IMR-90 (cell line): ENCODE data around the gene SLITRK2. TPM values are rescaled to one million over a fixed set of nuclear protein-coding genes. Genes with fewer than 3 reads are reported as not detected.

Experiments used
- ATAC-seq: fragments of 200-7000 bp; cut with Tn5 transposase; 2 replicates; pipeline ENCODE4 v1.9.1; 2020; ENCODE audit warnings: low read depth, mild to moderate bottlenecking, moderate library complexity
- BruUV-seq: library from RNA; stranded (reverse); fragments of 400-500 nt; replicated peaks from 2 replicates; lab custom pipeline; 2021; lab: Mats Ljungman, UMichigan
- CTCF ChIA-PET: fragments of 300-600 bp; formaldehyde crosslinking; extraction: SDS; loops from one replicate; lab custom pipeline; 2021; ENCODE audit warnings: antibody characterized with exemption; lab: Yijun Ruan, JAX
- POLR2A ChIA-PET: fragments of 300-600 bp; sonication (Branson Sonifier 250); formaldehyde crosslinking; loops from one replicate; lab custom pipeline; 2022; ENCODE audit warnings: antibody characterized with exemption; ENCODE audit not compliant: unreplicated experiment; lab: Charles Lee
- DNase-seq: peaks from one replicate; pipeline ENCODE4 v3.0.0; 2013
- H2AFZ ChIP-seq: replicated peaks from 2 replicates; pipeline ENCODE3; 2013; ENCODE audit warnings: low read length, mild to moderate bottlenecking; ENCODE audit not compliant: poor library complexity
- H2AK5ac ChIP-seq: 2 replicates; pipeline ENCODE4 v1.6.1; 2013; ENCODE audit warnings: low read depth, low read length, inconsistent platforms
- H2AK9ac ChIP-seq: replicated peaks from 2 replicates; pipeline ENCODE3; 2013; ENCODE audit warnings: mild to moderate bottlenecking, low read depth, low read length, moderate library complexity; ENCODE audit not compliant: poor library complexity
- H2BK120ac ChIP-seq: 2 replicates; pipeline ENCODE4 v1.6.1; 2013; ENCODE audit warnings: low read depth, low read length, inconsistent platforms
- H2BK15ac ChIP-seq: 3 replicates; pipeline ENCODE4 v1.6.1; 2013; ENCODE audit warnings: low read depth, low read length, inconsistent platforms
- H2BK20ac ChIP-seq: 2 replicates; pipeline ENCODE4 v1.6.1; 2013; ENCODE audit warnings: low read depth, mild to moderate bottlenecking, inconsistent platforms, low read length, moderate library complexity
- H2BK5ac ChIP-seq: 2 replicates; pipeline ENCODE4 v1.6.1; 2013; ENCODE audit warnings: mild to moderate bottlenecking, low read depth, low read length, inconsistent platforms; ENCODE audit not compliant: poor library complexity, severe bottlenecking
- H3K14ac ChIP-seq: replicated peaks from 2 replicates; pipeline ENCODE4 v1.6.1; 2013; ENCODE audit warnings: low read depth, low read length, inconsistent platforms
- H3K18ac ChIP-seq: 2 replicates; pipeline ENCODE4 v1.6.1; 2013; ENCODE audit warnings: low read depth, low read length, control low read depth
- H3K23ac ChIP-seq: 2 replicates; pipeline ENCODE4 v1.6.1; 2013; ENCODE audit warnings: low read depth, low read length, inconsistent platforms
- H3K27ac ChIP-seq: 2 replicates; pipeline ENCODE4 v1.5.1; 2013; ENCODE audit warnings: mild to moderate bottlenecking, control low read depth, low read length; ENCODE audit not compliant: insufficient read depth
- H3K27me3 ChIP-seq: 2 replicates; pipeline ENCODE4 v1.6.1; 2013; ENCODE audit warnings: low read length; ENCODE audit not compliant: control insufficient read depth, insufficient read depth
- H3K36me3 ChIP-seq: 2 replicates; pipeline ENCODE4 v1.6.1; 2013; ENCODE audit warnings: low read length, mixed read lengths; ENCODE audit not compliant: control insufficient read depth, insufficient read depth
- H3K4ac ChIP-seq: 2 replicates; pipeline ENCODE4 v1.6.1; 2013; ENCODE audit warnings: low read depth, low read length, inconsistent platforms
- H3K4me1 ChIP-seq: 2 replicates; pipeline ENCODE4 v1.6.1; 2013; ENCODE audit warnings: low read length, mixed read lengths; ENCODE audit not compliant: control insufficient read depth, insufficient read depth
- H3K4me2 ChIP-seq: 2 replicates; pipeline ENCODE4 v1.6.1; 2013; ENCODE audit warnings: low read depth, mild to moderate bottlenecking, control low read depth, low read length, moderate library complexity
- H3K4me3 ChIP-seq: 2 replicates; pipeline ENCODE4 v1.5.1; 2013; ENCODE audit warnings: low read depth, mild to moderate bottlenecking, control low read depth, low read length, moderate library complexity; ENCODE audit not compliant: insufficient read depth
- H3K56ac ChIP-seq: 2 replicates; pipeline ENCODE4 v1.6.1; 2013; ENCODE audit warnings: low read length, inconsistent platforms; ENCODE audit not compliant: insufficient read depth; ENCODE audit errors: extremely low read depth
- H3K79me1 ChIP-seq, 2 experiments: 2 replicates each; pipeline ENCODE4 v1.6.1; 2013; ENCODE audit warnings: low read length in 2 of 2, inconsistent platforms in 1 of 2, low read depth in 1 of 2
- H3K9ac ChIP-seq: 2 replicates; pipeline ENCODE4 v1.6.1; 2013; ENCODE audit warnings: low read depth, low read length, control low read depth
- H3K9me1 ChIP-seq: 2 replicates; pipeline ENCODE4 v1.6.1; 2013; ENCODE audit warnings: low read length, inconsistent platforms; ENCODE audit not compliant: insufficient read depth
- H3K9me3 ChIP-seq: 2 replicates; pipeline ENCODE4 v1.6.1; 2013; ENCODE audit warnings: low read length; ENCODE audit not compliant: control insufficient read depth, insufficient read depth
- H4K20me1 ChIP-seq: 2 replicates; pipeline ENCODE4 v1.6.1; 2013; ENCODE audit warnings: low read length, inconsistent platforms; ENCODE audit not compliant: insufficient read depth
- H4K5ac ChIP-seq: 2 replicates; pipeline ENCODE4 v1.6.1; 2013; ENCODE audit warnings: mild to moderate bottlenecking, low read depth, low read length, control low read depth
- H4K8ac ChIP-seq, 2 experiments: 2 replicates each; pipeline ENCODE4 v1.6.1; 2013; ENCODE audit warnings: low read depth in 2 of 2, low read length in 2 of 2, control low read depth in 1 of 2, inconsistent platforms in 1 of 2
- H4K91ac ChIP-seq: 2 replicates; pipeline ENCODE4 v1.6.1; 2013; ENCODE audit warnings: low read depth, low read length, inconsistent platforms; ENCODE audit not compliant: insufficient read depth
- BHLHE40 ChIP-seq: fragments of 150-350 bp; IDR thresholded peaks from 2 replicates; pipeline ENCODE4 v1.6.1; 2016; ENCODE audit warnings: mild to moderate bottlenecking, low read depth, low read length
- CEBPB ChIP-seq: IDR thresholded peaks from 2 replicates; pipeline ENCODE4 v1.6.1; 2012; ENCODE audit warnings: low read depth, low read length, improper control_type of control experiment
- CHD1 ChIP-seq: IDR thresholded peaks from 2 replicates; pipeline ENCODE4 v1.6.1; 2012; ENCODE audit warnings: low read depth, low read length, improper control_type of control experiment
- CTCF ChIP-seq: conservative IDR thresholded peaks from 2 replicates; pipeline ENCODE4 v1.5.1; 2012; ENCODE audit warnings: mild to moderate bottlenecking, low read depth, low read length, improper control_type of control experiment
- ELK1 ChIP-seq: fragments of 150-350 bp; IDR thresholded peaks from 2 replicates; pipeline ENCODE4 v1.6.1; 2016; ENCODE audit warnings: low read depth, mild to moderate bottlenecking, low read length, moderate library complexity, borderline replicate concordance
- FOS ChIP-seq: fragments of 150-350 bp; IDR thresholded peaks from 2 replicates; pipeline ENCODE4 v1.6.1; 2016; ENCODE audit warnings: low read depth, low read length
- MAZ ChIP-seq: IDR thresholded peaks from 2 replicates; pipeline ENCODE4 v1.6.1; 2012; ENCODE audit warnings: low read depth, mild to moderate bottlenecking, low read length, improper control_type of control experiment, moderate library complexity, borderline replicate concordance
- MXI1 ChIP-seq: IDR thresholded peaks from 2 replicates; pipeline ENCODE4 v1.6.1; 2012; ENCODE audit warnings: low read depth, mild to moderate bottlenecking, low read length, moderate library complexity, borderline replicate concordance
- NFE2L2 ChIP-seq: fragments of 150-350 bp; IDR thresholded peaks from 2 replicates; pipeline ENCODE4 v1.6.1; 2016; ENCODE audit warnings: low read depth, mild to moderate bottlenecking, low read length
- RAD21 ChIP-seq: IDR thresholded peaks from 2 replicates; pipeline ENCODE4 v1.6.1; 2012; ENCODE audit warnings: low read length, improper control_type of control experiment
- RCOR1 ChIP-seq: IDR thresholded peaks from 2 replicates; pipeline ENCODE4 v1.6.1; 2012; ENCODE audit warnings: mild to moderate bottlenecking, low read length, improper control_type of control experiment; ENCODE audit not compliant: insufficient replicate concordance
- RFX5 ChIP-seq: IDR thresholded peaks from 2 replicates; pipeline ENCODE4 v1.8.0; 2012; ENCODE audit warnings: low read depth, mild to moderate bottlenecking, low read length, moderate library complexity
- SMC3 ChIP-seq: fragments of 150-350 bp; IDR thresholded peaks from 2 replicates; pipeline ENCODE4 v1.6.1; 2016; ENCODE audit warnings: low read depth, mild to moderate bottlenecking, antibody characterized with exemption, low read length, moderate library complexity
- USF2 ChIP-seq: fragments of 150-350 bp; IDR thresholded peaks from 2 replicates; pipeline ENCODE4 v1.6.1; 2017; ENCODE audit warnings: mild to moderate bottlenecking, antibody characterized with exemption, low read length, low read depth
- WGBS, 2 experiments: methylation state at CpG; one replicate each; pipeline versions ENCODE4 v1.1.5 to v1.1.7; 2013; ENCODE audit warnings: missing lambda C conversion rate in 2 of 2; ENCODE audit not compliant: insufficient read length in 1 of 2; ENCODE audit errors: extremely low coverage in 2 of 2; 5-methylcytosine and 5-hydroxymethylcytosine counted together
- dilution Hi-C: fragments of 300-500 bp; cut with HindIII; formaldehyde crosslinking; loops from one replicate; pipeline ENCODE4 v1.14.3; 2018; ENCODE audit warnings: low sequenced_read_pairs; ENCODE audit not compliant: unreplicated experiment
- in situ Hi-C: fragments of 300-500 bp; cut with MboI; formaldehyde crosslinking; loops from 3 replicates; pipeline ENCODE4 v1.14.3; 2019; ENCODE audit warnings: low sequenced_read_pairs, inconsistent platforms, mixed read lengths
- intact Hi-C: fragments of 100-400 bp; cut with micrococcal nuclease; formaldehyde crosslinking; loops from 2 replicates; pipeline ENCODE4 v1.10.0; 2022
- polyA plus RNA-seq, 3 experiments: library from polyadenylated mRNA; depleted of rRNA; stranded (reverse); fragments of >200 nt; gene quantifications; 2 replicates each; pipeline ENCODE4 v1.2.3, GENCODE V29; 2012; ENCODE audit warnings: low replicate concordance in 1 of 3
- total RNA-seq: library from RNA; depleted of rRNA; stranded (reverse); fragments of >200 nt; gene quantifications from 2 replicates; pipeline ENCODE4 v1.2.3, GENCODE V29; 2012

The SLITRK2 gene
- total and polyA plus RNA-seq, 2 of the 4 experiments (the other 2 are of a cell fraction): not detected

- intact Hi-C loops (no loop called here), in situ Hi-C loops (no loop called here), dilution Hi-C loops (no loop called here)
- Histone ChIP-seq H3K18ac (no peak overlapping the region), H2BK120ac (no peak overlapping the region), H2BK20ac (no peak overlapping the region), H3K4me3 (no peak overlapping the region), H4K91ac (no peak overlapping the region), H4K8ac (no peak overlapping the region), H2BK5ac (no peak overlapping the region), H2AFZ (no peak overlapping the region), H2AK5ac (no peak overlapping the region), H3K27me3 (no peaks in the 10 kb centered on the region), H3K79me1 (no peaks in the 10 kb centered on the region), H3K9me3 (peaks cover 21% of the 10 kb centered on the region; the same call in 1 of the 2 replicates), H2AK9ac (no peak overlapping the region), H3K14ac (no peak overlapping the region), H3K23ac (no peak overlapping the region), H4K5ac (no peak overlapping the region), H3K27ac (no peak overlapping the region), H2BK15ac (no peak overlapping the region), H3K4ac (no peak overlapping the region), H4K20me1 (no peaks in the 10 kb centered on the region), H3K36me3 (no peaks in the 10 kb centered on the region), H3K4me1 (no peaks in the 10 kb centered on the region), H3K9ac (no peak overlapping the region), H3K4me2 (no peak overlapping the region), H3K56ac (no peak overlapping the region), H3K9me1 (no peaks in the 10 kb centered on the region)
- WGBS, 2 experiments: no CpG with 5 or more reads among the region's 7 CpGs
- TF ChIP-seq SMC3 (no peak), CEBPB (no peak), RAD21 (no peak), MXI1 (no peak), RFX5 (no peak), FOS (no peak), USF2 (no peak), CTCF (no peak), CHD1 (no peak), NFE2L2 (no peak), ELK1 (no peak), RCOR1 (no peak), BHLHE40 (no peak), MAZ (no peak)
- ATAC-seq (no peak), DNase-seq (no peak)
- BruUV-seq: no TSS peak
- ChIA-PET POLR2A (no interaction called here), CTCF (no interaction called here)
Measured at GRCh38 chrX:145844886-145845285, 27.3 kb downstream of the SLITRK2 start.
